HCT116 (cell line): ENCODE data around the gene TCF20. TPM values are rescaled to one million over a fixed set of nuclear protein-coding genes. Genes with fewer than 3 reads are reported as not detected.
A peak's percentile ranks its signal among the peaks of the same experiment; 100 is the strongest.

Source experiments
- ATAC-seq: fragments of 200-7000 bp; cut with Tn5 transposase; 2 replicates; pipeline ENCODE4 v1.9.1; 2020; ENCODE audit warnings: mild to moderate bottlenecking, moderate library complexity
- BruUV-seq: library from RNA; stranded (reverse); fragments of 400-500 nt; replicated peaks from 2 replicates; lab custom pipeline; 2021; lab: Mats Ljungman, UMichigan
- CTCF ChIA-PET: fragments of 300-600 bp; sonication (Branson Sonifier 250); formaldehyde crosslinking; loops from one replicate; lab custom pipeline; 2021; ENCODE audit warnings: antibody characterized with exemption; lab: Charles Lee
- POLR2A ChIA-PET: fragments of 300-600, 350-600 bp; sonication (Branson Sonifier 250); formaldehyde crosslinking; loops from one replicate; lab custom pipeline; 2021; ENCODE audit warnings: antibody characterized with exemption; lab: Charles Lee
- RAD21 ChIA-PET, 2 experiments: fragments of 300-600 bp; sonication (Branson Sonifier 250); formaldehyde crosslinking; loops; one replicate each; lab custom pipeline; 2023; ENCODE audit warnings: low total read pairs in 2 of 2; ENCODE audit not compliant: uncharacterized antibody in 2 of 2, unreplicated experiment in 2 of 2, low non-redundant PET in 1 of 2; lab: Charles Lee
- DNase-seq: peaks from one replicate; pipeline ENCODE4 v3.0.0-alpha.2; 2010; ENCODE audit warnings: low read depth, low spot score
- H2AFZ ChIP-seq: fragments of 200-600 bp; shearing (Covaris generic), sonication (generic); 2 replicates; pipeline ENCODE4 v1.6.1; 2017; ENCODE audit warnings: low read depth, mixed run types, mixed read lengths, antibody characterized with exemption, low read length; ENCODE audit not compliant: poor library complexity, severe bottlenecking
- H3K27ac ChIP-seq: 2 replicates; pipeline ENCODE4 v1.5.1; 2012; ENCODE audit warnings: low read depth, low read length
- H3K27me3 ChIP-seq: fragments of 200-600 bp; sonication (generic); 2 replicates; pipeline ENCODE4 v1.6.1; 2016; ENCODE audit warnings: mixed run types, low read length, mixed read lengths; ENCODE audit not compliant: insufficient read depth
- H3K36me3 ChIP-seq, 2 experiments: fragments of 200-500 bp in 1 of 2; fragments of 200-600 bp in 1 of 2; sonication (Bioruptor generic) in 1 of 2; sonication (generic) in 1 of 2; 2 replicates each; pipeline versions ENCODE4 v1.5.1 to v1.6.1; 2014 to 2016; ENCODE audit warnings: low read length in 2 of 2, inconsistent platforms in 1 of 2, mixed read lengths in 1 of 2, mixed run types in 1 of 2; ENCODE audit not compliant: insufficient read depth in 2 of 2, control insufficient read depth in 1 of 2
- H3K4me1 ChIP-seq, 2 experiments: fragments of 200-600 bp in 1 of 2; sonication (generic) in 1 of 2; 2 replicates each; pipeline versions ENCODE4 v1.5.1 to v1.6.1; 2012 to 2017; ENCODE audit warnings: low read length in 2 of 2, inconsistent platforms in 1 of 2, mild to moderate bottlenecking in 1 of 2, mixed read lengths in 1 of 2, mixed run types in 1 of 2, moderate library complexity in 1 of 2; ENCODE audit not compliant: insufficient read depth in 2 of 2, control insufficient read depth in 1 of 2
- H3K4me2 ChIP-seq: fragments of 200-600 bp; sonication (generic); 2 replicates; pipeline ENCODE4 v1.6.1; 2017; ENCODE audit warnings: mixed run types, low read length, mixed read lengths
- H3K4me3 ChIP-seq, 2 experiments: fragments of 200-600 bp in 1 of 2; sonication (generic) in 1 of 2; replicated peaks in 1 of 2; 2 replicates each; pipeline ENCODE4 v1.5.1; 2011 to 2016; ENCODE audit warnings: low read length in 2 of 2, control low read depth in 1 of 2, low read depth in 1 of 2, mild to moderate bottlenecking in 1 of 2, mixed read lengths in 1 of 2, mixed run types in 1 of 2
- H3K79me2 ChIP-seq: fragments of 200-600 bp; sonication (generic); 2 replicates; pipeline ENCODE4 v1.6.1; 2017; ENCODE audit warnings: mild to moderate bottlenecking, mixed run types, low read length, moderate library complexity, mixed read lengths; ENCODE audit not compliant: insufficient read depth
- H3K9ac ChIP-seq: fragments of 200-600 bp; sonication (generic); 2 replicates; pipeline ENCODE4 v1.6.1; 2016; ENCODE audit warnings: low read length, mixed read lengths
- H3K9me2 ChIP-seq: fragments of 200-600 bp; sonication (generic), shearing (Covaris generic); 2 replicates; pipeline ENCODE4 v1.6.1; 2017; ENCODE audit warnings: mixed run types, mild to moderate bottlenecking, moderate library complexity; ENCODE audit not compliant: insufficient read depth
- H3K9me3 ChIP-seq, 2 experiments: fragments of 200-500 bp in 1 of 2; fragments of 200-600 bp in 1 of 2; sonication (Bioruptor generic) in 1 of 2; sonication (generic) in 1 of 2; 2 replicates each; pipeline ENCODE4 v1.6.1; 2014 to 2017; ENCODE audit warnings: low read length in 2 of 2, mixed read lengths in 2 of 2, inconsistent platforms in 1 of 2, low read depth in 1 of 2, mild to moderate bottlenecking in 1 of 2, mixed run types in 1 of 2, moderate library complexity in 1 of 2; ENCODE audit not compliant: control insufficient read depth in 1 of 2, insufficient read depth in 1 of 2
- H4K20me1 ChIP-seq: fragments of 200-600 bp; sonication (generic), shearing (Covaris generic); 2 replicates; pipeline ENCODE4 v1.6.1; 2017; ENCODE audit warnings: mixed run types, mild to moderate bottlenecking, moderate library complexity; ENCODE audit not compliant: insufficient read depth
- CTCF ChIP-seq, 3 experiments: fragments of 200-600 bp in 1 of 3; sonication (generic) in 1 of 3; IDR thresholded peaks in 2 of 3; conservative IDR thresholded peaks in 1 of 3; 2 replicates each; pipeline ENCODE4 v1.5.1; 2012 to 2017; ENCODE audit warnings: low read depth in 2 of 3, low read length in 2 of 3, antibody characterized with exemption in 1 of 3, borderline replicate concordance in 1 of 3, control low read depth in 1 of 3, mild to moderate bottlenecking in 1 of 3, mixed read lengths in 1 of 3, mixed run types in 1 of 3, moderate library complexity in 1 of 3; ENCODE audit not compliant: insufficient read depth in 1 of 3
- EGR1 ChIP-seq: IDR thresholded peaks from 2 replicates; pipeline ENCODE4 v1.6.1; 2012; ENCODE audit warnings: low read depth
- ELF1 ChIP-seq: IDR thresholded peaks from 2 replicates; pipeline ENCODE4 v1.6.1; 2012; ENCODE audit warnings: low read depth, borderline replicate concordance
- EZH2 ChIP-seq: fragments of 200-600 bp; sonication (generic); IDR thresholded peaks from 2 replicates; pipeline ENCODE4 v1.6.1; 2017; ENCODE audit warnings: antibody characterized with exemption, mixed run types
- EZH2phosphoT487 ChIP-seq: fragments of 200-600 bp; IDR thresholded peaks from 2 replicates; pipeline ENCODE4 v1.6.1; 2018; ENCODE audit warnings: antibody characterized with exemption, borderline replicate concordance
- POLR2A ChIP-seq: IDR thresholded peaks from 2 replicates; pipeline ENCODE4 v1.7.0; 2011; ENCODE audit warnings: borderline replicate concordance; ENCODE audit not compliant: insufficient read depth, insufficient read length; ENCODE audit errors: extremely low read depth
- POLR2AphosphoS5 ChIP-seq: IDR thresholded peaks from 2 replicates; pipeline ENCODE4 v1.6.1; 2011; ENCODE audit warnings: mild to moderate bottlenecking, low read depth, low read length, moderate library complexity
- REST ChIP-seq: IDR thresholded peaks from 2 replicates; pipeline ENCODE4 v1.6.1; 2012; ENCODE audit warnings: low read depth
- SIN3A ChIP-seq: IDR thresholded peaks from 2 replicates; pipeline ENCODE4 v1.6.1; 2012; ENCODE audit warnings: low read depth
- SP1 ChIP-seq: IDR thresholded peaks from 2 replicates; pipeline ENCODE4 v1.6.1; 2012; ENCODE audit warnings: low read depth
- TCF7L2 ChIP-seq: IDR thresholded peaks from 2 replicates; pipeline ENCODE4 v1.7.0; 2011; ENCODE audit warnings: borderline replicate concordance, inconsistent platforms; ENCODE audit not compliant: insufficient read depth, insufficient read length; ENCODE audit errors: extremely low read depth
- YY1 ChIP-seq: IDR thresholded peaks from 2 replicates; pipeline ENCODE4 v1.6.1; 2011; ENCODE audit warnings: low read length, low read depth, moderate library complexity, mild to moderate bottlenecking; ENCODE audit not compliant: insufficient replicate concordance; ENCODE audit errors: extremely low read depth
- ZBTB33 ChIP-seq: IDR thresholded peaks from 2 replicates; pipeline ENCODE4 v1.6.1; 2011; ENCODE audit warnings: mild to moderate bottlenecking, low read length, moderate library complexity; ENCODE audit not compliant: insufficient replicate concordance; ENCODE audit errors: extremely low read depth
- ZFX ChIP-seq: fragments of 450-650 bp; IDR thresholded peaks from 2 replicates; pipeline ENCODE4 v1.6.1; 2017
- intact Hi-C: fragments of 100-400 bp; cut with micrococcal nuclease; formaldehyde crosslinking; loops from 2 replicates; pipeline ENCODE4 v1.10.0; 2022
- total RNA-seq: library from RNA; stranded (reverse); gene quantifications from one replicate; pipeline ENCODE4 v1.2.1, GENCODE V29; 2021; ENCODE audit not compliant: unreplicated experiment
- TF ChIP-seq, protein P1 (sequence below): IDR thresholded peaks from 2 replicates; pipeline ENCODE4 v1.6.1; 2012

TCF20 gene
- total RNA-seq, 1 experiment from 2014 or later: 66.7 TPM

DNA sequence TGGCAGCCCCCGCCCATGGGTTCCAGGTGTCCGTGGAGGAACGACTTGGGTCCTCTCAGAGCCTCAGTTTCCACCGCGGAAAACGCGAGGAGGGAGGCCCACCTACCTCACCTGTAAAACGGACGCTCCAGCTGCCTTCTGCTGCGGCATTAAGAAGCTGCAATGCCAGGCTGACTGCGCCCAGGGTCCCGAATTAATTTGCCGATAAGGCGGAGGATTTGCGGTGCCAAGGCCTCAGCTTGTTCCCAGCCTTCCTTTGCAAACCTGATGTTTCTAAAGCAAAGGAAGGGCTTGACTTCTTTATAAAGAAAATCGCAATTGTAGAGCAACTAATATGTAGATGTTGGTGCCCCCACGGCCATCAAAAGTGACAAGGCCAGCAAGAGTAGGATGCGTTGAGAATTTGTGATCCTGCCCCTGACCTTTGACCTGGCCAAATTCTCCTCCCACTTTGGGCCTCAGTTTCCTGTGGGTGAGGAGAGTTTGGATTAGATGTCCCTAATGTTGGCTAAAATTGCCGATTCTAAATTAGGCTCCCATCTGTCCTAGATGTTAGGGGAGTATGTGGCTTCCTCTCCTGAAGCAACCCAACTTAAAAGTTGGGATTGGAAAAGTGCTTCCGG, 849 bp upstream of the TCF20 start:
- DNase-seq: no peak
- Histone ChIP-seq H3K79me2 (peaks cover 44% of the 10 kb centered on the region), H4K20me1 (peaks cover 8% of the 10 kb centered on the region; the same call in 1 of the 2 replicates), H3K4me2 (peak overlapping the region; percentile 57), H2AFZ (no peak overlapping the region), H3K4me1 (peaks cover 9 to 19% of the 10 kb centered on the region in 2 experiments; a peak in 3 of 4 replicates), H3K27me3 (no peaks in the 10 kb centered on the region), H3K4me3 (peak overlapping the region in 1 of 2 experiments; percentile 38; a peak in 3 of 4 replicates), H3K9ac (peak overlapping the region; percentile 25; the same call in 1 of the 2 replicates), H3K27ac (peak overlapping the region; percentile 15; the same call in 1 of the 2 replicates), H3K36me3 (0 out of 4 replicates have a peak, but pooled peaks cover 0 to 4% of the 10 kb centered on the region in 2 experiments), H3K9me2 (no peaks in the 10 kb centered on the region), H3K9me3 (no peaks in the 10 kb centered on the region)
- BruUV-seq: no TSS peak
- no peak for TF ChIP-seq SP1
- no peak for TF ChIP-seq POLR2AphosphoS5
- TF ChIP-seq, protein P1, sequence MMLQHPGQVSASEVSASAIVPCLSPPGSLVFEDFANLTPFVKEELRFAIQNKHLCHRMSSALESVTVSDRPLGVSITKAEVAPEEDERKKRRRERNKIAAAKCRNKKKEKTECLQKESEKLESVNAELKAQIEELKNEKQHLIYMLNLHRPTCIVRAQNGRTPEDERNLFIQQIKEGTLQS: no peak
- no peak for TF ChIP-seq REST
- TF ChIP-seq YY1: no peak
- no peak for TF ChIP-seq ZFX
- TF ChIP-seq POLR2A: no peak
- no peak for TF ChIP-seq SIN3A
- TF ChIP-seq EZH2phosphoT487: no peak
- no peak for TF ChIP-seq EGR1
- TF ChIP-seq CTCF (IDR thresholded peaks at IDR 0.05 in 2 of 3, conservative IDR thresholded peaks at IDR 0.05 in 1 of 3; ENCODE audit: borderline replicate concordance in 1 of 3, insufficient read depth in 1 of 3, low read depth in 2 of 3, low read length in 2 of 3): no peak
- TF ChIP-seq ZBTB33: no peak
- TF ChIP-seq ELF1: no peak
- TF ChIP-seq TCF7L2: no peak
- no peak for TF ChIP-seq EZH2
- POLR2A ChIA-PET: no interaction called here
- no peak for ATAC-seq
- intact Hi-C loops: no loop called here
- CTCF ChIA-PET: no interaction called here
- RAD21 ChIA-PET: no interaction called here
